Activated CD4-positive, CD25-positive, alpha-beta regulatory T cell treated with anti-CD3 and anti-CD28 coated beads, Interleukin-2, amount 50 U/mL, for 72 hours (primary cell): Measurements from ENCODE around the gene AMOT.

Experiments used
- DNase-seq: peaks from one replicate; pipeline ENCODE4 v3.0.0; 2021

Gene AMOT

GRCh38 chrX:112835019-112835418 is 5.6 kb downstream of the AMOT start:
- DNase-seq: no peak

GRCh38 chrX:112834031-112834845 is 6.4 kb downstream of the AMOT start:
- no peak for DNase-seq

DNA sequence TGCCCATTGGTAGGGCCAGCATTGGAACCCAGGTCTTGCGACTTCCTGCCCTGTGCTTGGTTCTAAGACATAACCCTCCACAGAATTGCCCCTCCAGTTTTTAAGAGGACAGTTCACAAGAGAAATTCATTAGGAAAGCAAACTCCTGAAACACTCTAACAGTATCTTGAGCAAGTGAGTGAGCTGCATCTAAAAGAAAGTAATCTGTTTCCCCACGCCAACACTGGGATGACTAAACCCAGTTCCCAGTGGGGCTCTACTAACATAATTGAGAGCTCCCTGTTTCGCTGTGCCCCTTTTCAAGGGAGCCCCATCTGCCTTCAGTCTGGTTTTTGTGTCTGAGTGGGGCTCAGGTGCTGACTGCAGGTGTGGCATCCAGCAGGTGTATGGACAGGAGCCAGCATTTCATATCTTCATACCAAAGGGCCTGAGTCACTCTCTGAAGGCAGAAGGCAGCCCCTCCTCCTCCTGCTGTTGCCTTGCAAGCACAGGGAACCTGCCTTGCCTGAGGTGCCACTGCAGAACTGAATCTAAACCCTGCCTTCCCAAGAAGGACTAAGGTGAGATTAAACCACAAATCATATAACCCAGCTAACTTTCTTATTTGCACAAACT is 8.0 kb downstream of the AMOT start:
- no peak for DNase-seq

DNA sequence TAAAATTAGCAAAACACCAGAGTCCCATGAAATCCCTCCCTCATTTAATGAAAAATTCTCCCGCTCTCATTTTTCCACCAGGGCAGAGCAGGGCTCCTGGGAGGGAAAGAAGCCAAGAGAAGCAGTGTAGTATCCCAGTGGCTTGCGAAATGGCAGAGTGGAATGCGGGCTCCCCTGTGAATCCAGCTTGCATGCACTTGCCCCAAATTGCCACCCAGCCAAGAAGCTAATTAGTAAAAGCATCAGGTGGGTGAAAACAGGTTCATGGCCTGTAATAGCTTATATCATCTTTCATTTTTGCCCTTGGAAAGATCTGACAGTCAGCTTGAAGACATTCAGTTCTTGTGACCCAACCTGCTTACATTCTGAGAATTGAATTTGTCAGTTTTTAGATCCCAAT is 10.1 kb downstream of the AMOT start:
- no peak for DNase-seq

GRCh38 chrX:112827292-112827903 is 13.2 kb downstream of the AMOT start:
- no peak for DNase-seq

DNA sequence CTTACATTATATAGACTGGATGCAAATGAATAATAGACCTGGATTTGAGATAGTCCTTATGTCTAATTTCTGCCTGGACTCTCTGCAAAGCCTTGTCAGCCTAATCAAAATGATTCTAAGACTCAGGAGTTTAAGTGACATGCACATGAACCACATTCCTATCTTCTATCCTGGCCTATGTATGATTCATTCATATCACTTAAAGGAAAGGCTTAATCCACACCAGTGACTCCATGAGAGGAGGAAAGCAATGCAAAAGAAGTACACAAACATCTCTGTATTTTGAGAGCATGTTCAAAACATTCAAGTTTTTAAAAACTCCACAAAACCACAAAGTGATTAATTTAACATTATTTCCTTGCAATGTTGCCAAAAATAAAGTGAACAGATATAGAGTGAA is 14.6 kb downstream of the AMOT start:
- DNase-seq: no peak

- no peak for DNase-seq
Observed at GRCh38 chrX:112822892-112823291, 17.7 kb downstream of the AMOT start.

DNA sequence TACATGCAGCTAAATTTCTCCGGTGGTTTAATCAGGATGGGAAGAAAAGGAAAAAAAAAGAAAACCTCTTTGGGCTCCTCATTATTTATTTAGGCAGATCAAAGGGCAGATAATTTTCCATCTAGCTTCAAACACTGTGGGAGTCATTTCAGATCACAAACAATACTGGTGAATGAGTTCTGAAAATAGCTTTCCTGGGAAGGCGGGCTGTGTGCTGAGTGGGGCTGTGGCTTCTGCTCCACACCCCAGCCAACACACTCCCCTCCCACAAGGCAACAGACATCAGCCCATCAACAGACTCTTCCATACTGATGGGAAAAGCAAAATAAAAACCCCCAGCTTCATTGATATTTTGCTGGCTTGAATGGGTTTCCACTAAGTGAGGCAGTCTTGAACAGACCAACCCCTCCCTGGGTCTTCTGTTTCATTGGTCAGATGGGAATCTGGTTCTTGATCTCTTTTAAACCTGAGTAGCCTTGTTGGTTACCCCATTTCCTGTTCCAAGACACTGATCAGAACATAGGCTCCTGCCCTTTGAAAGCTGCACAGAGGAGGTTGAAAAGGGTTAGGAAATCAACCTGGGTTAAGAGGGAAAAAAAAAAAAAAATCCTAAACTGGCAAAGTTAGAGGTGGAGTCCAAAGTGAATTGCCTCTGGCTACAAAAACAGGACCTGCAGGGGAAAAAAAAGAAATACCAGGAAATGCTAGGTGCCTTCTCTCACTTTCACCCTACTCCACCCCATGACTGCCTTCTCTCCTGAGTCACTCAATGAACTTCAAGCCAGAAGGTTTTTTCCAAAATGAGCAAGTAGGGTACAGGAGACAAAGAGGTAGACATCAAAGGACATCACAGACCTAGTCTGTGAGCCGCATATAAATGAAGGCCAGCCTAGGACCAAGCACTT is 20.0 kb downstream of the AMOT start:
- no peak for DNase-seq

DNA sequence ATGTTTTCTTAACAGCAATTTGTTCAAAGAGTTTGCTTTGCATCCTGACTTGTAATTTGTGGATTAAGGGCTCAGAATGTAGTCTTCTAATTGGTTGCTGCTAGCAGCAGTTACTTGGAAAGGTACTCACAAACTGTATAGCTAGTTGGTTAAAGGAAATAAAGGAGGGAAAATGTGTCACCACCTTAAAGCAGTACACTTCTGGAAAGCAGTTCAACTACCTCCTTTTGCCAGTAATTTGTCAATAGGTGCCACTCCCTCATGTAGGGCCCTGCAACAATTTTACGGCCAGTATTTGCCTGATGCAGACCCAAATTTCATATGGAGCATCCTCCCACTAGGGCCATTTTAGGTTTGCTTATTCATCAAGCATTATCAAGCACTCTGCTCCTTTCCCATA is 20.8 kb downstream of the AMOT start:
- no peak for DNase-seq

GRCh38 chrX:112819008-112819640 is 21.5 kb downstream of the AMOT start:
- no peak for DNase-seq

DNA sequence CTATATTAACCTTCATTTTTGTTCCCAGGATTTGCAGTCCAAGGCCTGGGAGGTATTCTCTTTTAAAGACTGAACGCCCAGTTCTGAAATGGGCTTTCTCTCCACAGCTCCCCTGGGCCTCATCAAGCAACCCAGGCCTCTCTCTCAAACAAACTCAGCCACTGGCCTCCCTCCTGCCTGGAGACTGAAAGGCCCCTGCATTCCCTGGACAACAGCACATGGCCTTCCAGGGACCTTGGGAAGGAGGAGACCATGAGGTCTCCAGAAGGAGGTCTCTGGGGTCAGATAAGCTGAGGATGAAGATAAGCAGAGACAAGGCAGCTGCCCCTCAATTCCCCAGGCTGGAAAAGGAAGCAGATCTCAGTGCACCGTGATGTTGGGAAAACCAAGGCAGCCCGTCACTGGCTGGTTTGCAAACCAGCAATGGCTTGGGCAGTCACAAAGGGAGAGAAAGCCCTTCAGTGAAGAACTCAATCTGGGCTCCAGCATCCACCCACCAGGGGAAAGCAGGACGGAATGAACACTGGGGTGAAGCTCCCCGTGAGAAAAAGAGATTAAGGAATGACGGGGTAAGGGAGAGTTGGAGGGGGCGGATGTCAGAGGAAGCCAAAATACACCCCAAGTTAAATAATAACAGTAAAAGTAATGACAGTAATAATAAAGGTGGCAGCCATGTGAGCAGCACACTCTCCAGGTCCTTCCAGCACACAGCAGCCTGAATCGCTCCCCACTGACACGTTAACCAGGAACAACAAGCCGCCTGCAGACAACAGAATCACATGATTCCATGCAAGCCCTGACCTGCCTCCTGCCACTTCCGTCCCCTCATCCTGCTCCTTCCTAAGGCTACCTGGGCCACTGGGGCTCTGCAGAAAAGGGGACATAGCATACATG is 22.3 kb downstream of the AMOT start:
- no peak for DNase-seq

DNA sequence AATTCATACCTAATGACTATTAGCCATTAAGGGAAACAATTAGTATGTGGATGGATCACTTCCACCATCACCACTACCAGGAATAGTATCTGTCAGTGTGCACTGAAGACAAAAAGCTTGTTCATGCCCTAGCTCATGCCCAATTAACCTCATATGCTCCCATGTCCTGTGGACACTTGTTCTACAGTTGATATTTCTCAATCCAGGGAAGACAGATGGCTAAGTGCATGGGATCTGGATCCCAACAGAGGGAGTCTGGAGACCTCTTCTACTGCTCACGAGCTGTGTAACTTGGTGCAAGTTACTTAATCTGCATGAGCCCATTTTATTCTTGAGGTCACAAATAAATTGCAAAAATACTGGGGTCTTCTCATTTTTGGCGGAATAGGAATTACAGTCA is 23.7 kb downstream of the AMOT start:
- DNase-seq: no peak

DNA sequence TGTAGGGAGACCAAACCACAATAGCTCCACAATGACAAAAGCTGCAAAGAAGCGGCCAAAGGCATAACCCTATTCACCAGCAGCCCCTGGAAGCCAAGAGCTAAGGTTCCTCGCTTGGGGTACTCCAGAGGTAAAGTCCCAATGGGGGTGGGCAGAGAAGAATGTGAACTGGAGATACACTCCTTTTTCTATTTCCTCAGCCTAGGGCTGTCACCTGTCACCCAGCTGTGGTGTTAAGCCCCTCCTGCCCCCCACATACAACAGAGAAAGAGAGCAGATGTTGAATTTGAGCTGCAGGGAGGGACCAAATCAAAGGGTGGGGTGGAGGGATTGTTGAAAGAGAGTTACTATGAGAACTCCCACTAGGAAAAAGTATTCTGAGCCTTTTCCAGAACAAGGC is 26.1 kb downstream of the AMOT start:
- no peak for DNase-seq

GRCh38 chrX:112812741-112813140 is 27.9 kb downstream of the AMOT start:
- no peak for DNase-seq

- no peak for DNase-seq
Observed at GRCh38 chrX:112808651-112809195, 31.9 kb downstream of the AMOT start.

DNA sequence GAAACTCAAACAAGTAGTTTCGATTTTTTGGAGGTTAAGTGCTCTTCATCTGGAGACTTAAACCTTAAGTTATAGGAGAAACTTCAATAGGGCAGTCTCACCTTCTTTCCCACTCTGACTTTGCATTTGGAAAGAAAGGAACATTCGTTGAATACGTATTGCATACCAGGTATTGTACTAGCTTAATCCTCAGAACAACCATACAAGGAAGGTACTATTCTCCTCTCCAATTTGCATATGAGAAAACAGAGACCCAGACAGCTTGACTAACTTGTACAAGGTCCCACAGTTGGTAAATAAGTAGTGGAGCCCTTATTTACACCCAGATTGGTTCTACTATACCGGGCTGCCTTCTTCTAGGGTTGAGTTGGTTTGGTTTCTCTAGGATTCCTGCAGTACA is 32.6 kb downstream of the AMOT start:
- DNase-seq: no peak

DNA sequence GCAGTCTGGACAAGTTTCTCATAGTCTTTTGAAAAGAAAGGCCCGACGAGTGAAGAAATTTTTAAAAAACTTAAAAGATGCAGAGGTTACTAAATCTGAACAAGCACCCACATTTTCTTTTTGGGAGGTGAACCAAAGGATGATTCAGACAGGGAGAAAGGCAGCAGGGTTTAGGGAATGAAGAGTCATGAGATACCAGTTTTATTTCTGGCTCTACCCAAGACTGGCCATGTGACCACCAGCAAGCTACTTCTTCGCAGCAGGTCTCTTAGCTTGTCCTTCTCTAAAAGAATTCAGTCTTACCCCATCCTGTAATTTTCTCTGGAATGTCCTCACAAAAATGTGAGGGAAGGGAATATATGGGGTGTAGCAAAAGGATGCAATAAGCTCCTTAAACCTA is 37.6 kb downstream of the AMOT start:
- DNase-seq: no peak

DNA sequence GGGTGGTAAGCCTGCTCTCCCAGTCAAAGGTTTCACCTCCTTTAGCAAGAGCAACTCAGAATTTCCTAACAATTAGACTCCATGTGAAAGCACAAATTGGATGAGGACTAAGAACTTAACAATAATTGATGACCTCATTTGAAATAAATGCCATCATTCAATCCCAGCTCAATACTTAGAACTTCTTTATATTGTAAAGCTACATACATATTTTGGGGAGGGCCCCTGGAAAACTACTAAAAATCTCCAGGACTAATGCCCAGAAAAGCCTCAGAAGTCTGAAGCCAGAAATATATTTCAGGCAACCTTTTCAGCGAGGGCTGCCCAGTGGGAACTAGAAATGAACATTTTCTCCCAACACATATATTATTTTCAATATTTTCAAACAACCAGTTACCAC is 38.1 kb downstream of the AMOT start:
- no peak for DNase-seq

GRCh38 chrX:112800971-112801775 is 39.5 kb downstream of the AMOT start:
- no peak for DNase-seq

DNA sequence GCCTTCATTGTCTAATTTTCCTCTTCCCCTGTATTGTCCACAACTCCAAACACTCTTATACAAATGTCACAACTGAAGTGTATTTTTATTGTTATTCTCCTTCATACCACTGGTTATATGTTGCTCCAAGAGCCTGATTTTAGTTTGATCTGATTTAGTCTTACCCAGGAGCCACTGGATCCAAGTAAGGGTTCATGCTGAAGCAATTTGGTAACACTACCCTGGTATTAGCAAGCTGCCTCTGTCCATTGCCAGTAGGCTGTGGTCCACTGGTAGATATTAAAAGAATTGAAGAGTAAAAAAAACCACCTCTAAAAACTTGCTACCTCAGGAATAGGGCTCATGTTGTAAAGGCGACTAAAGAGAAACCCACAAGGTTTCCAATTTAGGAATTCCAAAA is 41.2 kb downstream of the AMOT start:
- no peak for DNase-seq

DNA sequence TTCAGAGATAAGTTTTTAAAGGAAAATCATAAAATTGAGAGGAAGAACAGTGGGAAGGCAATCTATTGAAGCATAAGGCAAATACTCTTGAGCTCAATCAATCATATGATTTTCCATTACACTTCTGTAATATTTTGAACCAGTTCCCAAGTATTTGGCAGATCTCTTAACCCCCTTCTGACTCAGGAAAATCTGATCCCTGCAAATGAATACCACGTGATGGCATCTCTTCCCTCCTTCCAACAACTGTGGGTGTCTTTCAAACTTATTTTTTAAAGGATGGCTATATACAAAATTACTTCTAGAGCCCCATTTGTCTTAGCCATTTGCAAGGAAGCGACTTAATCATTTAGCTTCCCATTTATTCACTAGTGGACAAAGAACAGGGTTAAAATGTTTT is 41.9 kb downstream of the AMOT start:
- DNase-seq: no peak
